ENCODE data around the gene SCRN1.

SCRN1 gene

GRCh38 chr7:29926741-29927140, 62.9 kb downstream of the SCRN1 start:
- no peak for DNase-seq (ENCODE audit: low read depth in 2 of 2)

GRCh38 chr7:29926216-29926615, 63.4 kb downstream of the SCRN1 start:
- DNase-seq (ENCODE audit: low read depth in 2 of 2) = no peak

- DNase-seq (ENCODE audit: low read depth in 2 of 2) = no peak
Observed at GRCh38 chr7:29924684-29925083, 64.9 kb downstream of the SCRN1 start.

GRCh38 chr7:29924006-29924405, 65.6 kb downstream of the SCRN1 start:
- DNase-seq (ENCODE audit: low read depth in 2 of 2) = no peak

GRCh38 chr7:29922921-29923700, 66.5 kb downstream of the SCRN1 start:
- no peak for DNase-seq (ENCODE audit: low read depth in 2 of 2)

GRCh38 chr7:29921404-29922010, 68.1 kb downstream of the SCRN1 start:
- peak; percentile 18 to 35 for DNase-seq (ENCODE audit: low read depth in 2 of 2)

GRCh38 chr7:29920491-29920890, 69.1 kb downstream of the SCRN1 start:
- DNase-seq (ENCODE audit: low read depth in 2 of 2) = no peak

GRCh38 chr7:29919790-29920189, 69.8 kb downstream of the SCRN1 start:
- no peak for DNase-seq (ENCODE audit: low read depth in 2 of 2)

GRCh38 chr7:29918850-29919249, 70.8 kb downstream of the SCRN1 start:
- no peak for DNase-seq (ENCODE audit: low read depth in 2 of 2)

GRCh38 chr7:29917641-29918040, 72.0 kb downstream of the SCRN1 start:
- no peak for DNase-seq (ENCODE audit: low read depth in 2 of 2)

GRCh38 chr7:29915481-29916215, 74.0 kb downstream of the SCRN1 start:
- no peak for DNase-seq (ENCODE audit: low read depth in 2 of 2)

- DNase-seq (ENCODE audit: low read depth in 2 of 2) = no peak
Observed at GRCh38 chr7:29914180-29914579, 75.4 kb downstream of the SCRN1 start.

GRCh38 chr7:29906200-29907022, 83.2 kb downstream of the SCRN1 start:
- no peak for DNase-seq (ENCODE audit: low read depth in 2 of 2)

- no peak for DNase-seq (ENCODE audit: low read depth in 2 of 2)
Observed at GRCh38 chr7:29900745-29901144, 88.9 kb downstream of the SCRN1 start.

- DNase-seq (ENCODE audit: low read depth in 2 of 2) = no peak
Observed at GRCh38 chr7:29898301-29898700, 91.3 kb downstream of the SCRN1 start.

GRCh38 chr7:29896685-29897411, 92.8 kb downstream of the SCRN1 start:
- DNase-seq (ENCODE audit: low read depth in 2 of 2) = no peak

- DNase-seq (ENCODE audit: low read depth in 2 of 2) = no peak
Observed at GRCh38 chr7:29895559-29895958, 94.0 kb downstream of the SCRN1 start.

GRCh38 chr7:29894256-29894655, 95.3 kb downstream of the SCRN1 start:
- no peak for DNase-seq (ENCODE audit: low read depth in 2 of 2)

GRCh38 chr7:29893351-29893965, 96.1 kb downstream of the SCRN1 start:
- no peak for DNase-seq (ENCODE audit: low read depth in 2 of 2)

GRCh38 chr7:29892231-29892630, 97.4 kb downstream of the SCRN1 start:
- DNase-seq (ENCODE audit: low read depth in 2 of 2) = no peak

- DNase-seq (ENCODE audit: low read depth in 2 of 2) = no peak
Observed at GRCh38 chr7:29891766-29892165, 97.8 kb downstream of the SCRN1 start.

Data from fibroblast of skin of left quadriceps (primary cell).